ENCODE data around the gene MESP2. TPM values are rescaled to one million over a fixed set of nuclear protein-coding genes. Genes with fewer than 3 reads are reported as not detected.

The MESP2 gene
- total and polyA plus RNA-seq, 2 donors from 2014 or later: 0.24 to 0.47 TPM

DNA sequence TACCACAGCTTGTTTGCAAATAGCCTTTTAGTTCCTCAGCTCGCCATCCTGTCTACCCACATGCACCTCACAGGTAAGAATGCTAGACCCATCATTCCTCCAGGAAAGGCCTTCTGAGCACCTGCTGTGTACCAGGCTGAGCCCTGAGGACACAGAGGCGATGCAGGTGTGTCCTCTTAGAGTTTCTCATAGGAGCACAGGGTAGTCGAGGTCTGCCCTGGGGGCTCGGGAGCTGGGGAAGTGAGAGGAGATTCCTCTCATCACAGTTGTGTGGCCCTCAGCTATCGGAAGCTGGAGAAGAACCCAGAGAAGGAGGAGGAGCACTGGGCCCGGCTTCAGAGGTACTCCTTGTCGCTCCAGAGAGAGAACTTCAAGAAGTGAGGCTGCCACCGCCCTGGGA is 33.1 kb upstream of the MESP2 start:
- no peaks in the 10 kb centered on the region for H3K36me3 ChIP-seq (ENCODE audit: control insufficient read depth in 2 of 3, insufficient read depth in 3 of 3, low read length in 3 of 3)
- no peak overlapping the region for H3K4me3 ChIP-seq (ENCODE audit: low read length in 3 of 3)
- intact Hi-C loops (cut with DNase I): no loop called here
- FAIRE-seq: no peak
- TF ChIP-seq, protein P1, sequence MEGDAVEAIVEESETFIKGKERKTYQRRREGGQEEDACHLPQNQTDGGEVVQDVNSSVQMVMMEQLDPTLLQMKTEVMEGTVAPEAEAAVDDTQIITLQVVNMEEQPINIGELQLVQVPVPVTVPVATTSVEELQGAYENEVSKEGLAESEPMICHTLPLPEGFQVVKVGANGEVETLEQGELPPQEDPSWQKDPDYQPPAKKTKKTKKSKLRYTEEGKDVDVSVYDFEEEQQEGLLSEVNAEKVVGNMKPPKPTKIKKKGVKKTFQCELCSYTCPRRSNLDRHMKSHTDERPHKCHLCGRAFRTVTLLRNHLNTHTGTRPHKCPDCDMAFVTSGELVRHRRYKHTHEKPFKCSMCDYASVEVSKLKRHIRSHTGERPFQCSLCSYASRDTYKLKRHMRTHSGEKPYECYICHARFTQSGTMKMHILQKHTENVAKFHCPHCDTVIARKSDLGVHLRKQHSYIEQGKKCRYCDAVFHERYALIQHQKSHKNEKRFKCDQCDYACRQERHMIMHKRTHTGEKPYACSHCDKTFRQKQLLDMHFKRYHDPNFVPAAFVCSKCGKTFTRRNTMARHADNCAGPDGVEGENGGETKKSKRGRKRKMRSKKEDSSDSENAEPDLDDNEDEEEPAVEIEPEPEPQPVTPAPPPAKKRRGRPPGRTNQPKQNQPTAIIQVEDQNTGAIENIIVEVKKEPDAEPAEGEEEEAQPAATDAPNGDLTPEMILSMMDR (IDR thresholded peaks at IDR 0.05; ENCODE audit: borderline replicate concordance, extremely low read depth, insufficient read depth): no peak
- H3K4me1 ChIP-seq (ENCODE audit: control insufficient read depth in 2 of 3, insufficient read depth in 2 of 3, low read depth in 1 of 3, low read length in 3 of 3): peaks cover 0 to 3% (median 0%) of the 10 kb centered on the region in 3 donors
- no peaks in the 10 kb centered on the region for H3K9me3 ChIP-seq (ENCODE audit: control insufficient read depth in 2 of 3, insufficient read depth in 1 of 3, low read length in 3 of 3)
- no peak overlapping the region for H3K27ac ChIP-seq (ENCODE audit: low read depth in 2 of 2, low read length in 2 of 2)
- H3K27me3 ChIP-seq (ENCODE audit: control insufficient read depth, insufficient read depth, low read length): peaks cover 6% of the 10 kb centered on the region
- peak in 1 of 5 donors; percentile 26 for DNase-seq
- no peak overlapping the region for H3K9ac ChIP-seq (ENCODE audit: low read length in 3 of 3)

DNA sequence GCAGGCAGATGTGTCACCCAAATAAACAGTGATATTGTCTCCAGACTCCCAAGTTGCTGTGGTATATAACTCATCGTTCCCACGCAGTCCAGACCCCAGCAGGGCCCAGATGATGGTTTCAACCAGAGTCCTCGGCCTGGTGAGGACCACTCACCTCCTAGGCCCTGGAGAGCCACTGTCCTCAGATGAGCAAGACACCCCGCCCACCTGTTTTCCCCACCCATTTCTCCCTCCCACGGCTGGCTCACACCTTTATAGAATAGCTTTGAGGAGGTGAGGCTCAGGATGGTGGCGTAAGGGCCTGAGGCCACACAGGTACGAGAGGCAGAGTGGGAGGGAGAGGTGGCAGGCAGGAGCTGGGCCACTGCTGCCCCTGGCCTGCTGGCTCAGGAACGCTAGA is 32.5 kb upstream of the MESP2 start:
- FAIRE-seq (no peak), DNase-seq (peak in 1 of 5 donors; percentile 45)
- TF ChIP-seq, protein P1 (IDR thresholded peaks at IDR 0.05; ENCODE audit: borderline replicate concordance, extremely low read depth, insufficient read depth): no peak
- peaks cover 6% of the 10 kb centered on the region for H3K27me3 ChIP-seq (ENCODE audit: control insufficient read depth, insufficient read depth, low read length)
- H3K27ac ChIP-seq (ENCODE audit: low read depth in 2 of 2, low read length in 2 of 2): no peak overlapping the region
- H3K9ac ChIP-seq (ENCODE audit: low read length in 3 of 3): no peak overlapping the region
- H3K4me1 ChIP-seq (ENCODE audit: control insufficient read depth in 2 of 3, insufficient read depth in 2 of 3, low read depth in 1 of 3, low read length in 3 of 3): peaks cover 0 to 3% (median 0%) of the 10 kb centered on the region in 3 donors
- no peaks in the 10 kb centered on the region for H3K36me3 ChIP-seq (ENCODE audit: control insufficient read depth in 2 of 3, insufficient read depth in 3 of 3, low read length in 3 of 3)
- H3K4me3 ChIP-seq (ENCODE audit: low read length in 3 of 3): no peak overlapping the region
- H3K9me3 ChIP-seq (ENCODE audit: control insufficient read depth in 2 of 3, insufficient read depth in 1 of 3, low read length in 3 of 3): no peaks in the 10 kb centered on the region
- intact Hi-C loops (cut with DNase I): no loop called here

DNA sequence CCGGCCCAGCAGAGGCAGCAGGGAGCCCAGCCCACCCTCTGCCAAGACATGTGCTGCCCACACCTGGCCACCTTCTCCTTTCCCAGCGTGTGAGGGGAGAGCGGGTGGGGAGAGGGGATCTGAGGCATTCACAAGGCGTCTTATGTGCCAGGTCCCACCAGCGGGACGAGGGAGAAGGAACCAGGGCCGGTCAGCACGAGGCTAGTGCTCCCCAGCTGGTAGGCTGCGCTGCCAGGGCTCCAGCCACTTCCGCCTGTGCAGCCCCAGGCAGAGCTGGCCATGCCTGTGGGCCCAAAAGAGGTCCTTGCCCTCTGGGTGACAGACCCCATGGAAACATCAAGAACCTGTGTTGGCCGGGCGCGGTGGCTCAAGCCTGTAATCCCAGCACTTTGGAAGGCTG is 31.0 kb upstream of the MESP2 start:
- TF ChIP-seq, protein P1 (IDR thresholded peaks at IDR 0.05; ENCODE audit: borderline replicate concordance, extremely low read depth, insufficient read depth): no peak
- H3K36me3 ChIP-seq (ENCODE audit: control insufficient read depth in 2 of 3, insufficient read depth in 3 of 3, low read length in 3 of 3): no peaks in the 10 kb centered on the region
- H3K27ac ChIP-seq (ENCODE audit: low read depth in 2 of 2, low read length in 2 of 2): no peak overlapping the region
- intact Hi-C loops (cut with DNase I): no loop called here
- H3K9me3 ChIP-seq (ENCODE audit: control insufficient read depth in 2 of 3, insufficient read depth in 1 of 3, low read length in 3 of 3): no peaks in the 10 kb centered on the region
- no peak for FAIRE-seq
- H3K4me3 ChIP-seq (ENCODE audit: low read length in 3 of 3): no peak overlapping the region
- peak in 1 of 5 donors; percentile 45 for DNase-seq
- no peak overlapping the region for H3K9ac ChIP-seq (ENCODE audit: low read length in 3 of 3)
- peaks cover 0 to 5% (median 0%) of the 10 kb centered on the region in 3 donors for H3K4me1 ChIP-seq (ENCODE audit: control insufficient read depth in 2 of 3, insufficient read depth in 2 of 3, low read depth in 1 of 3, low read length in 3 of 3)
- peaks cover 6% of the 10 kb centered on the region for H3K27me3 ChIP-seq (ENCODE audit: control insufficient read depth, insufficient read depth, low read length)

DNA sequence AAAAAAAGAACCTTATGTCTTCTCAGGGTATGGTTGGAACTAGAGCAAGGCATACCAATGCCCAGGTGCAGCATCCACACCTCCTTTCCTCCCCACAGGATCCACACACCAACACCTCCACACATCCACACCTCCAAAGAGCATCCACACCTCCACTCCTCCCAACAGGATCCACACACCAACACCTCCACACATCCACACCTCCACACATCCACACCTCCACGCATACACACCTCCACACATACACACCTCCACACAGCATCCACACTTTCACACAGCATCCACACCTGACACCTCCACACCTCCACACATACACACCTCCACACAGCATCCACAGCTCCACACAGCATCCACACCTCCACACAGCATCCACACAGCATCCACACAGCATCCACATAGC is 30.4 kb upstream of the MESP2 start:
- H3K9me3 ChIP-seq (ENCODE audit: control insufficient read depth in 2 of 3, insufficient read depth in 1 of 3, low read length in 3 of 3): no peaks in the 10 kb centered on the region
- FAIRE-seq (no peak), DNase-seq (no peak)
- H3K4me1 ChIP-seq (ENCODE audit: control insufficient read depth in 2 of 3, insufficient read depth in 2 of 3, low read depth in 1 of 3, low read length in 3 of 3): peaks cover 0 to 5% (median 0%) of the 10 kb centered on the region in 3 donors
- no peak overlapping the region for H3K27ac ChIP-seq (ENCODE audit: low read depth in 2 of 2, low read length in 2 of 2)
- no peak overlapping the region for H3K9ac ChIP-seq (ENCODE audit: low read length in 3 of 3)
- H3K4me3 ChIP-seq (ENCODE audit: low read length in 3 of 3): no peak overlapping the region
- TF ChIP-seq, protein P1 (IDR thresholded peaks at IDR 0.05; ENCODE audit: borderline replicate concordance, extremely low read depth, insufficient read depth): no peak
- intact Hi-C loops (cut with DNase I): no loop called here
- peaks cover 6% of the 10 kb centered on the region for H3K27me3 ChIP-seq (ENCODE audit: control insufficient read depth, insufficient read depth, low read length)
- no peaks in the 10 kb centered on the region for H3K36me3 ChIP-seq (ENCODE audit: control insufficient read depth in 2 of 3, insufficient read depth in 3 of 3, low read length in 3 of 3)
